PFSK-1 (cell line): Measurements from ENCODE around the gene PTGIS.

Source experiments
- FOXP2 ChIP-seq: optimal IDR thresholded peaks from 2 replicates; pipeline ENCODE3; 2011; ENCODE audit warnings: borderline replicate concordance, control low read depth, inconsistent platforms; ENCODE audit not compliant: insufficient read depth; ENCODE audit errors: extremely low read length, extremely low read depth
- POLR2AphosphoS5 ChIP-seq: IDR thresholded peaks from 2 replicates; pipeline ENCODE4 v1.6.1; 2012; ENCODE audit warnings: low read depth, mild to moderate bottlenecking, control low read depth, low read length, moderate library complexity
- REST ChIP-seq, 2 experiments: IDR thresholded peaks; 2 replicates each; pipeline versions ENCODE4 v1.6.1 to v1.8.0; 2011 to 2012; ENCODE audit warnings: low read depth in 2 of 2, low read length in 2 of 2, control low read depth in 1 of 2, inconsistent platforms in 1 of 2, mild to moderate bottlenecking in 1 of 2, moderate library complexity in 1 of 2; ENCODE audit not compliant: insufficient read depth in 1 of 2
- SIN3A ChIP-seq: IDR thresholded peaks from 2 replicates; pipeline ENCODE4 v1.6.1; 2012; ENCODE audit warnings: mild to moderate bottlenecking, low read length, moderate library complexity, borderline replicate concordance; ENCODE audit not compliant: insufficient read depth
- TAF1 ChIP-seq: IDR thresholded peaks from 2 replicates; pipeline ENCODE4 v1.6.1; 2012; ENCODE audit warnings: low read length, control low read depth, borderline replicate concordance; ENCODE audit not compliant: insufficient read depth

PTGIS gene

GRCh38 chr20:49602345-49603208 lies 34.6 kb upstream of the PTGIS start:
- TF ChIP-seq TAF1 (no peak), FOXP2 (no peak), POLR2AphosphoS5 (no peak), SIN3A (no peak), REST (IDR thresholded peaks at IDR 0.05; ENCODE audit: insufficient read depth in 1 of 2, low read depth in 2 of 2, low read length in 2 of 2) (no peak)

DNA sequence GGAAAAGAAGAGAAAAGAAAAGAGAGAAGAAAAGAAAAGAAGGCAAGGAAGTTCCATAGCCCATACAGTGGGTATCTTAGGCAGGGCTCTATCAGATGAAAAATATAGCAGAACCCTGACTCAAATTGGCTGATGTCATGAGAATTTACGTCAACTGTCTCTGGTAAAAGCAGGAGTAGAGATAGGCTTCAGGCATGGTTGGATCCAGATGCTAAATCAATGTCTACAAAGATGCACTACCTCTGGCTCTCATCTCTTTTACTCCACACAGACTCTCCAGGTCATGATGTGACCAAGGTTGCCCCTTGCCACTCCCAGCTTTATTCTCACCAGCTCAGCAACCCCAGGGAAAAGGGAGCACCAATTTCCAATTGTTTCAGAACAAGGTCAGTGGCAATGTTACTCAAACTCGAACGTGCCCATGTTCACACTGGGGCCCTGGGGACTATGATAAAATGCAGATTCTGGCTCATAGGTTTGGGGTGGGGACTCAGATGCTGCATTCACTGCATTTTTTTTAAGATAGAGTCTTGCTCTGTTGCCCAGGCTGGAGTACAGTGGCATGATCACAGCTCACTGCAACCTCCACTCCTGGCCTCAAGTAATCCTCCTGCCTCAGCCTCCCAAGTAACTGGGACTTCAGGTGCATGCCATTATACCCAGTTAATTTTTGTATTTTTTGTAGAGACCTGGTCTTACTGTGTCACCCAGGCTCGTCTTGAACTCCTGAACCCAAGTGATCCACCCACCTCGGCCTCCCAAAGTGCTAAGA lies 33.4 kb upstream of the PTGIS start:
- TF ChIP-seq FOXP2 (no peak), TAF1 (no peak), POLR2AphosphoS5 (no peak), REST (IDR thresholded peaks at IDR 0.05; ENCODE audit: insufficient read depth in 1 of 2, low read depth in 2 of 2, low read length in 2 of 2) (no peak), SIN3A (no peak)

GRCh38 chr20:49599746-49600113 lies 31.8 kb upstream of the PTGIS start:
- no peak for TF ChIP-seq FOXP2
- TF ChIP-seq SIN3A, result no peak
- TF ChIP-seq POLR2AphosphoS5, result no peak
- no peak for TF ChIP-seq TAF1
- TF ChIP-seq REST (IDR thresholded peaks at IDR 0.05; ENCODE audit: insufficient read depth in 1 of 2, low read depth in 2 of 2, low read length in 2 of 2), result no peak

DNA sequence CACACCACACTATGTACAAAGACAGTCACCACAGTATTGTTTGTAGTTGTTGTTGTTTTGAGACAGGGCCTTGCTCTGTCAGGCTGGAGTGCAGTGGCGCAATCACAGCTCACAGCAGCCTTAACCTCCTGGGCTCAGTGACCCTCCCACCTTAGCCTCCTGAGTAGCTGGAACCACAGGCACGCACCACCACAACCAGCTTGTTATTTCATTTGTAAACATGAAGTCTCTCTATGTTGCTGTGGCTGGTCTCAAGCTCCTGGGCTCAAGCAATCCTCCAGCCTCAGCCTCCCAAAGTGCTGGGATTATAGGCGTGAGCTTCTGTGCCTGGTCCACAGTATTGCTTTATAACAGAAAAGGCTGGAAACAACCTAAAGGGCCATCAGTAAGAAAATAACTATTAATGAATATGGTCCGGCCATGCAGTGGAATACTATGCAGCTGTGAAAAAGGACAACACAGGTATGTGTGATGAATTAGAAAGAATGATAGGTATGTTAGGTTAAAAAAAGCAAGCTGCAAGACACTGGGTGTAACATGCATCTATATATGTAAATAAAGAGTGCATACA lies 30.0 kb upstream of the PTGIS start:
- no peak for TF ChIP-seq TAF1
- no peak for TF ChIP-seq FOXP2
- TF ChIP-seq SIN3A, result no peak
- no peak for TF ChIP-seq REST (IDR thresholded peaks at IDR 0.05; ENCODE audit: insufficient read depth in 1 of 2, low read depth in 2 of 2, low read length in 2 of 2)
- TF ChIP-seq POLR2AphosphoS5, result no peak
